ENCODE measurements around the gene SLC5A10.
A peak's percentile ranks its signal among the peaks of the same experiment; 100 is the strongest.
"Not testable (repeated sequence)": the region's sequence is repeated elsewhere in the genome, so short reads cannot be mapped to it uniquely, and the experiment has no call there.

Gene SLC5A10

GRCh38 chr17:18917506-18918032, 34.4 kb upstream of the SLC5A10 start:
- no peak for TF ChIP-seq CTCF (IDR thresholded peaks at IDR 0.05; ENCODE audit: low read length, missing control alignments)
- H3K4me3 ChIP-seq (replicated peaks; ENCODE audit: low read depth, low read length): no peak overlapping the region
- no peak for DNase-seq (ENCODE audit: low read depth)

GRCh38 chr17:18919963-18920362, 32.0 kb upstream of the SLC5A10 start:
- no peak overlapping the region for H3K4me3 ChIP-seq (replicated peaks; ENCODE audit: low read depth, low read length)
- TF ChIP-seq CTCF (IDR thresholded peaks at IDR 0.05; ENCODE audit: low read length, missing control alignments): no peak
- no peak for DNase-seq (ENCODE audit: low read depth)

GRCh38 chr17:18920911-18921441, 31.0 kb upstream of the SLC5A10 start:
- TF ChIP-seq CTCF (IDR thresholded peaks at IDR 0.05; ENCODE audit: low read length, missing control alignments): no peak
- H3K4me3 ChIP-seq (replicated peaks; ENCODE audit: low read depth, low read length): no peak overlapping the region
- peak; percentile 13 for DNase-seq (ENCODE audit: low read depth)

- H3K4me3 ChIP-seq (replicated peaks; ENCODE audit: low read depth, low read length): no peak overlapping the region
- no peak for DNase-seq (ENCODE audit: low read depth)
- TF ChIP-seq CTCF (IDR thresholded peaks at IDR 0.05; ENCODE audit: low read length, missing control alignments): no peak
Measured at GRCh38 chr17:18921485-18921884, 30.5 kb upstream of the SLC5A10 start.

GRCh38 chr17:18921912-18922451, 30.0 kb upstream of the SLC5A10 start:
- DNase-seq (ENCODE audit: low read depth): peak; percentile 56
- no peak for TF ChIP-seq CTCF (IDR thresholded peaks at IDR 0.05; ENCODE audit: low read length, missing control alignments)
- H3K4me3 ChIP-seq (replicated peaks; ENCODE audit: low read depth, low read length): no peak overlapping the region

- not testable (repeated sequence) for H3K4me3 ChIP-seq (replicated peaks; ENCODE audit: low read depth, low read length); DNase-seq (ENCODE audit: low read depth)
Measured at GRCh38 chr17:18922596-18922995, 29.4 kb upstream of the SLC5A10 start.

GRCh38 chr17:18925187-18925586, 26.8 kb upstream of the SLC5A10 start:
- H3K4me3 ChIP-seq (replicated peaks; ENCODE audit: low read depth, low read length): no peak overlapping the region
- TF ChIP-seq CTCF (IDR thresholded peaks at IDR 0.05; ENCODE audit: low read length, missing control alignments): no peak
- no peak for DNase-seq (ENCODE audit: low read depth)
